ENCODE data around the gene PWWP2B. TPM values are rescaled to one million over a fixed set of nuclear protein-coding genes. Genes with fewer than 3 reads are reported as not detected.

PWWP2B gene
- total and polyA plus RNA-seq, 9 of the 15 experiments (the other 6 are each of a cell fraction or from before 2014, with no cell fraction given): 0.07 to 9.2 (median 1.6) TPM; not detected in 1

DNA sequence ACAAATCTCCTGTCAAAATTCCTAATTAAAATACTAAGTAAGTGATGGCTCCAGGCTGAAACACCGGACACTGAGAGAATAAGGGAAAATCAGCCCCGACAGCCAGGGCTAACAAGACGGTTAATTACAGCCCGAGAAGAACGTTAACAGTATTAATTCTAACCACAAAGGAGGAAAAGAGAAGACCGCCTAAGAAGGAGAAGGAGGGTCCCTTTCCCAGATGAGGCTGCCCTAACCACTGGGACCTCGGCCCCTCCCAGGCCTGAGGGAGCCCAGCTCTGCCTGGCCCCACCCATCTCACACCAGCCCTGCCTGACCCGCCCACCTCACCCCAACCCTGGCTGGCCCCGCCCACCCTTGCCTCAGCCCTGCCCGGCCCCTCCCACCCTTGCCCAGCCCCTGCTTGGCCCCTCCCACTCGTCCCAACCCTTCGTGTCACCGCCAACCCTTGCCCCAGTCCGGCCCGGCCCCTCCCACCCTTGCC lies 51.3 kb downstream of the PWWP2B start:
- Histone ChIP-seq H3K4me2 (ENCODE audit: insufficient read depth, low read length) (peak overlapping the region; percentile 76), H3K27me3 (ENCODE audit: control insufficient read depth in 2 of 2, insufficient read depth in 2 of 2, low read length in 2 of 2) (no peaks in the 10 kb centered on the region), H2AFZ (ENCODE audit: low read depth, low read length) (peak overlapping the region; percentile 70; the same call in 1 of the 2 replicates), H3K27ac (ENCODE audit: extremely low read depth, low read depth, low read length) (peak overlapping the region; percentile 83), H3K9ac (ENCODE audit: insufficient read depth in 1 of 2, low read depth in 2 of 2, low read length in 2 of 2) (peak overlapping the region; percentile 74 to 76), H4K20me1 (replicated peaks; ENCODE audit: control insufficient read depth, insufficient read depth, low read length) (no peaks in the 10 kb centered on the region), H3K4me3 (peak overlapping the region; percentile 11; the same call in 1 of the 2 replicates), H3K4me1 (replicated peaks in 1 of 2; ENCODE audit: control insufficient read depth in 2 of 2, insufficient read depth in 2 of 2, low read length in 2 of 2) (peaks cover 17 to 86% of the 10 kb centered on the region in 2 experiments), H3K79me2 (ENCODE audit: control insufficient read depth, insufficient read depth, low read length) (no peaks in the 10 kb centered on the region), H3K9me1 (ENCODE audit: control insufficient read depth, insufficient read depth, low read length) (no peaks in the 10 kb centered on the region), H3K36me3 (ENCODE audit: control insufficient read depth, insufficient read depth, low read length) (no peaks in the 10 kb centered on the region), H3K9me3 (replicated peaks; ENCODE audit: control insufficient read depth, insufficient read depth, low read depth, low read length) (no peaks in the 10 kb centered on the region)
- intact Hi-C loops (cut with micrococcal nuclease): loop anchor here (2.0 kb wide), 1 partner anchor 51 kb away; the partner anchor contains the start of gene PWWP2B
- CTCF ChIA-PET (ENCODE audit: low intra/inter-chr PET ratio): no interaction called here
- 6% methylated on average over 8 of the region's 15 CpGs for WGBS (ENCODE audit: insufficient coverage, low coverage, missing lambda C conversion rate)
- POLR2A ChIA-PET: no interaction called here
- ATAC-seq (peak; percentile 79), DNase-seq (ENCODE audit: extremely low read depth in 1 of 4, low spot score in 3 of 4) (peak; percentile 81 to 91 (median 84)), FAIRE-seq (peak; percentile 66)
- in situ Hi-C loops (cut with MboI): no loop called here
- TF ChIP-seq, protein P1, sequence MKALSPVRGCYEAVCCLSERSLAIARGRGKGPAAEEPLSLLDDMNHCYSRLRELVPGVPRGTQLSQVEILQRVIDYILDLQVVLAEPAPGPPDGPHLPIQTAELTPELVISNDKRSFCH (CRISPR knock-in tag; IDR thresholded peaks at IDR 0.05): no peak
- TF ChIP-seq, protein P1 (tag; IDR thresholded peaks at IDR 0.05): no peak
- TF ChIP-seq, protein P2, sequence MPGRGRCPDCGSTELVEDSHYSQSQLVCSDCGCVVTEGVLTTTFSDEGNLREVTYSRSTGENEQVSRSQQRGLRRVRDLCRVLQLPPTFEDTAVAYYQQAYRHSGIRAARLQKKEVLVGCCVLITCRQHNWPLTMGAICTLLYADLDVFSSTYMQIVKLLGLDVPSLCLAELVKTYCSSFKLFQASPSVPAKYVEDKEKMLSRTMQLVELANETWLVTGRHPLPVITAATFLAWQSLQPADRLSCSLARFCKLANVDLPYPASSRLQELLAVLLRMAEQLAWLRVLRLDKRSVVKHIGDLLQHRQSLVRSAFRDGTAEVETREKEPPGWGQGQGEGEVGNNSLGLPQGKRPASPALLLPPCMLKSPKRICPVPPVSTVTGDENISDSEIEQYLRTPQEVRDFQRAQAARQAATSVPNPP (IDR thresholded peaks at IDR 0.05; ENCODE audit: borderline replicate concordance, insufficient read depth, insufficient read length): no peak
- TF ChIP-seq, protein P3, sequence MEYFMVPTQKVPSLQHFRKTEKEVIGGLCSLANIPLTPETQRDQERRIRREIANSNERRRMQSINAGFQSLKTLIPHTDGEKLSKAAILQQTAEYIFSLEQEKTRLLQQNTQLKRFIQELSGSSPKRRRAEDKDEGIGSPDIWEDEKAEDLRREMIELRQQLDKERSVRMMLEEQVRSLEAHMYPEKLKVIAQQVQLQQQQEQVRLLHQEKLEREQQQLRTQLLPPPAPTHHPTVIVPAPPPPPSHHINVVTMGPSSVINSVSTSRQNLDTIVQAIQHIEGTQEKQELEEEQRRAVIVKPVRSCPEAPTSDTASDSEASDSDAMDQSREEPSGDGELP (CRISPR knock-in tag; IDR thresholded peaks at IDR 0.05; ENCODE audit: borderline replicate concordance): 0 out of 2 replicates have a peak, but pooled peaks have one; percentile 14
- TF ChIP-seq, protein P4, sequence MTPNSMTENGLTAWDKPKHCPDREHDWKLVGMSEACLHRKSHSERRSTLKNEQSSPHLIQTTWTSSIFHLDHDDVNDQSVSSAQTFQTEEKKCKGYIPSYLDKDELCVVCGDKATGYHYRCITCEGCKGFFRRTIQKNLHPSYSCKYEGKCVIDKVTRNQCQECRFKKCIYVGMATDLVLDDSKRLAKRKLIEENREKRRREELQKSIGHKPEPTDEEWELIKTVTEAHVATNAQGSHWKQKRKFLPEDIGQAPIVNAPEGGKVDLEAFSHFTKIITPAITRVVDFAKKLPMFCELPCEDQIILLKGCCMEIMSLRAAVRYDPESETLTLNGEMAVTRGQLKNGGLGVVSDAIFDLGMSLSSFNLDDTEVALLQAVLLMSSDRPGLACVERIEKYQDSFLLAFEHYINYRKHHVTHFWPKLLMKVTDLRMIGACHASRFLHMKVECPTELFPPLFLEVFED (CRISPR knock-in tag; conservative IDR thresholded peaks at IDR 0.05): no peak
- TF ChIP-seq POLR2A (conservative IDR thresholded peaks at IDR 0.05) (peak; percentile 41; the same call in 1 of the 2 replicates), PHF8 (IDR thresholded peaks at IDR 0.05; ENCODE audit: borderline replicate concordance, low read length) (peak; percentile 19; the same call in 1 of the 2 replicates), CREBBP (IDR thresholded peaks at IDR 0.05; ENCODE audit: low read depth, low read length) (no peak), KAT2B (IDR thresholded peaks at IDR 0.05; ENCODE audit: low read depth, low read length) (no peak), ZNF263 (CRISPR knock-in tag; IDR thresholded peaks at IDR 0.05; ENCODE audit: borderline replicate concordance) (no peak), PTBP1 (IDR thresholded peaks at IDR 0.05; ENCODE audit: low read depth, low read length) (no peak), ZNF444 (CRISPR knock-in tag; IDR thresholded peaks at IDR 0.05) (no peak), HDAC1 (IDR thresholded peaks at IDR 0.05) (no peak), GTF2A2 (tag; IDR thresholded peaks at IDR 0.05) (no peak)
- TF ChIP-seq, protein P5, sequence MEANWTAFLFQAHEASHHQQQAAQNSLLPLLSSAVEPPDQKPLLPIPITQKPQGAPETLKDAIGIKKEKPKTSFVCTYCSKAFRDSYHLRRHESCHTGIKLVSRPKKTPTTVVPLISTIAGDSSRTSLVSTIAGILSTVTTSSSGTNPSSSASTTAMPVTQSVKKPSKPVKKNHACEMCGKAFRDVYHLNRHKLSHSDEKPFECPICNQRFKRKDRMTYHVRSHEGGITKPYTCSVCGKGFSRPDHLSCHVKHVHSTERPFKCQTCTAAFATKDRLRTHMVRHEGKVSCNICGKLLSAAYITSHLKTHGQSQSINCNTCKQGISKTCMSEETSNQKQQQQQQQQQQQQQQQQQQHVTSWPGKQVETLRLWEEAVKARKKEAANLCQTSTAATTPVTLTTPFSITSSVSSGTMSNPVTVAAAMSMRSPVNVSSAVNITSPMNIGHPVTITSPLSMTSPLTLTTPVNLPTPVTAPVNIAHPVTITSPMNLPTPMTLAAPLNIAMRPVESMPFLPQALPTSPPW (CRISPR knock-in tag; IDR thresholded peaks at IDR 0.05): peak; percentile 58; the same call in 1 of the 2 replicates
- no TSS peak for BruUV-seq (replicated peaks)

Data from K562 (cell line).